ENCODE results near the gene TPRN.

The TPRN gene

DNA sequence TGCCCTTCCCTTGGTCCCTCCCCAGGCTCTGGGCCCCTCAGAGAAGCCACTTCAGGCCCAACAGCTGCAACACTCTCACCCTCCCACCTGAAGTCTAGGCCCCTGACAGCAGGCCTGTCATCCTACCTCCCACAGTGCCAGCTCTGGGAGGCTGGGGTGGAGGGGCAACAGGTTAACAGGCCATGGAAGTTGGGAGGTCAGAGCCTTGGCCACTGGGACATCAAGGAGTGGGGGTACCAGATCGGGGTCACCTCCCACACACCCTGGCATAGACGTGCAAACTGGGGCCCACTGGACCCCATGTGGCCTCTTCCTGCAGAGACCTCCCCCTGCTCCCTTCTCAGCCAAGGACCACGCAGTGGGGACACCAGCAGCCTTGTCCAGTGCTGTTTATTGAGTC lies 9.3 kb downstream of the TPRN start:
- Histone ChIP-seq H4K20me1 (ENCODE audit: low read depth, low read length) (no peaks in the 10 kb centered on the region), H3K9me3 (ENCODE audit: insufficient read depth, low read length) (no peaks in the 10 kb centered on the region), H3K36me3 (ENCODE audit: low read length) (no peaks in the 10 kb centered on the region), H2AFZ (ENCODE audit: low read depth, low read length, severe bottlenecking) (no peak overlapping the region), H3K9ac (ENCODE audit: low read length) (no peak overlapping the region), H3K4me3 (ENCODE audit: insufficient read depth, low read length, poor library complexity, severe bottlenecking) (no peak overlapping the region), H3K27me3 (ENCODE audit: low read length) (no peaks in the 10 kb centered on the region), H3K79me2 (ENCODE audit: insufficient read depth, low read length) (peaks cover 20% of the 10 kb centered on the region), H3K9me2 (replicated peaks; ENCODE audit: insufficient read depth, low read length) (no peaks in the 10 kb centered on the region), H3K27ac (ENCODE audit: low read depth, low read length) (no peak overlapping the region), H3F3A (ENCODE audit: insufficient read depth) (no peaks in the 10 kb centered on the region), H3K4me2 (ENCODE audit: low read depth, low read length, poor library complexity, severe bottlenecking) (no peak overlapping the region)
- TF ChIP-seq, protein P1, sequence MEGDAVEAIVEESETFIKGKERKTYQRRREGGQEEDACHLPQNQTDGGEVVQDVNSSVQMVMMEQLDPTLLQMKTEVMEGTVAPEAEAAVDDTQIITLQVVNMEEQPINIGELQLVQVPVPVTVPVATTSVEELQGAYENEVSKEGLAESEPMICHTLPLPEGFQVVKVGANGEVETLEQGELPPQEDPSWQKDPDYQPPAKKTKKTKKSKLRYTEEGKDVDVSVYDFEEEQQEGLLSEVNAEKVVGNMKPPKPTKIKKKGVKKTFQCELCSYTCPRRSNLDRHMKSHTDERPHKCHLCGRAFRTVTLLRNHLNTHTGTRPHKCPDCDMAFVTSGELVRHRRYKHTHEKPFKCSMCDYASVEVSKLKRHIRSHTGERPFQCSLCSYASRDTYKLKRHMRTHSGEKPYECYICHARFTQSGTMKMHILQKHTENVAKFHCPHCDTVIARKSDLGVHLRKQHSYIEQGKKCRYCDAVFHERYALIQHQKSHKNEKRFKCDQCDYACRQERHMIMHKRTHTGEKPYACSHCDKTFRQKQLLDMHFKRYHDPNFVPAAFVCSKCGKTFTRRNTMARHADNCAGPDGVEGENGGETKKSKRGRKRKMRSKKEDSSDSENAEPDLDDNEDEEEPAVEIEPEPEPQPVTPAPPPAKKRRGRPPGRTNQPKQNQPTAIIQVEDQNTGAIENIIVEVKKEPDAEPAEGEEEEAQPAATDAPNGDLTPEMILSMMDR (IDR thresholded peaks at IDR 0.05; ENCODE audit: insufficient read depth, low read length, poor library complexity, severe bottlenecking) = no peak
- TF ChIP-seq EZH2phosphoT487 (conservative IDR thresholded peaks at IDR 0.05; ENCODE audit: low read length) = no peak

DNA sequence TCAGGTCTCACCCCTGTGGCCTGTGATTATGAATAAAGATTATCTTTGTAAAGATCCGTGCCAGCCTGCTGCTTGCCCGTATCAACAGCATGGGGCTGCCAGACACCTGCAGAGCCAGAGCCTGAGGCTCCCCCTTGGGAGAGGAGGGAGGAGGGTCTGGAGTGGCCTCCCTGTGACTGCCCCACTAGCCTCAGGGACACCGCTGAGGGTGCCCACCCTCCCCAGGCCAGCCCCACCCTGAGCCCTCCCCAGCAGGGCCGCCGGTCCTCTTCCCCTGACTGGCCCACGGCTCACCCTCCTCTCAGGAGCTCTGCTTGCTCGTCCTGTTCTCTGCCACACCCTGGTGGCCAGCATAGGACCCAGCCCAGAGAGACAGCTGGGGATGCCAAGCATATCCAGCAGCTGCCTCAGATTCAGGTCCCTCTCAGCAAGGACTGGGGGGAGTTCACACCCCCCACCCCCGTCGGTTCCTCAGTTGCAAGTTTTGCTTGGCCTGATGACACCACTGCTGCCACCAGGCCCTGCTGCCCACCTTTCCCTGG lies 10.2 kb downstream of the TPRN start:
- H3K4me2 ChIP-seq (ENCODE audit: low read depth, low read length, poor library complexity, severe bottlenecking) = peak overlapping the region; percentile 60
- H3K79me2 ChIP-seq (ENCODE audit: insufficient read depth, low read length) = peaks cover 20% of the 10 kb centered on the region
- H3K9ac ChIP-seq (ENCODE audit: low read length) = peak overlapping the region; percentile 97; the same call in 1 of the 2 replicates

GRCh38 chr9:137189297-137190295 lies 10.9 kb downstream of the TPRN start:
- no peak overlapping the region for H2AFZ ChIP-seq (ENCODE audit: low read depth, low read length, severe bottlenecking)

More for the DNA sequence above, 10.2 kb downstream of the TPRN start:
- no peak overlapping the region for H3K4me3 ChIP-seq (ENCODE audit: insufficient read depth, low read length, poor library complexity, severe bottlenecking)
- no peaks in the 10 kb centered on the region for H3K27me3 ChIP-seq (ENCODE audit: low read length)
- H3K9me2 ChIP-seq (replicated peaks; ENCODE audit: insufficient read depth, low read length) = no peaks in the 10 kb centered on the region
- no peaks in the 10 kb centered on the region for H3K9me3 ChIP-seq (ENCODE audit: insufficient read depth, low read length)
- H4K20me1 ChIP-seq (ENCODE audit: low read depth, low read length) = no peaks in the 10 kb centered on the region
- no peaks in the 10 kb centered on the region for H3K36me3 ChIP-seq (ENCODE audit: low read length)
- no peak overlapping the region for H2AFZ ChIP-seq (ENCODE audit: low read depth, low read length, severe bottlenecking)
- no peak overlapping the region for H3K27ac ChIP-seq (ENCODE audit: low read depth, low read length)
- no peaks in the 10 kb centered on the region for H3F3A ChIP-seq (ENCODE audit: insufficient read depth)
- TF ChIP-seq, protein P1 (IDR thresholded peaks at IDR 0.05; ENCODE audit: insufficient read depth, low read length, poor library complexity, severe bottlenecking) = no peak
- TF ChIP-seq EZH2phosphoT487 (conservative IDR thresholded peaks at IDR 0.05; ENCODE audit: low read length) = no peak

More at GRCh38 chr9:137189297-137190295, 10.9 kb downstream of the TPRN start:
- no peak for TF ChIP-seq EZH2phosphoT487 (conservative IDR thresholded peaks at IDR 0.05; ENCODE audit: low read length)
- TF ChIP-seq, protein P1 (IDR thresholded peaks at IDR 0.05; ENCODE audit: insufficient read depth, low read length, poor library complexity, severe bottlenecking) = peak; percentile 16
- H3K9me3 ChIP-seq (ENCODE audit: insufficient read depth, low read length) = no peaks in the 10 kb centered on the region
- peaks cover 20% of the 10 kb centered on the region for H3K79me2 ChIP-seq (ENCODE audit: insufficient read depth, low read length)
- H3F3A ChIP-seq (ENCODE audit: insufficient read depth) = no peaks in the 10 kb centered on the region
- no peaks in the 10 kb centered on the region for H3K36me3 ChIP-seq (ENCODE audit: low read length)
- H3K27me3 ChIP-seq (ENCODE audit: low read length) = no peaks in the 10 kb centered on the region
- H3K9ac ChIP-seq (ENCODE audit: low read length) = peak overlapping the region; percentile 97
- H4K20me1 ChIP-seq (ENCODE audit: low read depth, low read length) = no peaks in the 10 kb centered on the region
- H3K4me3 ChIP-seq (ENCODE audit: insufficient read depth, low read length, poor library complexity, severe bottlenecking) = peak overlapping the region; percentile 96
- peak overlapping the region; percentile 85 for H3K27ac ChIP-seq (ENCODE audit: low read depth, low read length)
- H3K9me2 ChIP-seq (replicated peaks; ENCODE audit: insufficient read depth, low read length) = no peaks in the 10 kb centered on the region
- peak overlapping the region; percentile 60 for H3K4me2 ChIP-seq (ENCODE audit: low read depth, low read length, poor library complexity, severe bottlenecking)
